IMR-90 (cell line): ENCODE data around the gene SUSD1. TPM values are rescaled to one million over a fixed set of nuclear protein-coding genes. Genes with fewer than 3 reads are reported as not detected.
"Not testable (repeated sequence)": the region's sequence is repeated elsewhere in the genome, so short reads cannot be mapped to it uniquely, and the experiment has no call there.

Experiments used
- ATAC-seq: fragments of 200-7000 bp; cut with Tn5 transposase; 2 replicates; pipeline ENCODE4 v1.9.1; 2020; ENCODE audit warnings: low read depth, mild to moderate bottlenecking, moderate library complexity
- BruUV-seq: library from RNA; stranded (reverse); fragments of 400-500 nt; replicated peaks from 2 replicates; lab custom pipeline; 2021; lab: Mats Ljungman, UMichigan
- CTCF ChIA-PET: fragments of 300-600 bp; formaldehyde crosslinking; extraction: SDS; loops from one replicate; lab custom pipeline; 2021; ENCODE audit warnings: antibody characterized with exemption; lab: Yijun Ruan, JAX
- POLR2A ChIA-PET: fragments of 300-600 bp; sonication (Branson Sonifier 250); formaldehyde crosslinking; loops from one replicate; lab custom pipeline; 2022; ENCODE audit warnings: antibody characterized with exemption; ENCODE audit not compliant: unreplicated experiment; lab: Charles Lee
- DNase-seq: peaks from one replicate; pipeline ENCODE4 v3.0.0; 2013
- H2AFZ ChIP-seq: replicated peaks from 2 replicates; pipeline ENCODE3; 2013; ENCODE audit warnings: low read length, mild to moderate bottlenecking; ENCODE audit not compliant: poor library complexity
- H2AK5ac ChIP-seq: 2 replicates; pipeline ENCODE4 v1.6.1; 2013; ENCODE audit warnings: low read depth, low read length, inconsistent platforms
- H2AK9ac ChIP-seq: replicated peaks from 2 replicates; pipeline ENCODE3; 2013; ENCODE audit warnings: mild to moderate bottlenecking, low read depth, low read length, moderate library complexity; ENCODE audit not compliant: poor library complexity
- H2BK120ac ChIP-seq: 2 replicates; pipeline ENCODE4 v1.6.1; 2013; ENCODE audit warnings: low read depth, low read length, inconsistent platforms
- H2BK15ac ChIP-seq: 3 replicates; pipeline ENCODE4 v1.6.1; 2013; ENCODE audit warnings: low read depth, low read length, inconsistent platforms
- H2BK20ac ChIP-seq: 2 replicates; pipeline ENCODE4 v1.6.1; 2013; ENCODE audit warnings: low read depth, mild to moderate bottlenecking, inconsistent platforms, low read length, moderate library complexity
- H2BK5ac ChIP-seq: 2 replicates; pipeline ENCODE4 v1.6.1; 2013; ENCODE audit warnings: mild to moderate bottlenecking, low read depth, low read length, inconsistent platforms; ENCODE audit not compliant: poor library complexity, severe bottlenecking
- H3K14ac ChIP-seq: replicated peaks from 2 replicates; pipeline ENCODE4 v1.6.1; 2013; ENCODE audit warnings: low read depth, low read length, inconsistent platforms
- H3K18ac ChIP-seq: 2 replicates; pipeline ENCODE4 v1.6.1; 2013; ENCODE audit warnings: low read depth, low read length, control low read depth
- H3K23ac ChIP-seq: 2 replicates; pipeline ENCODE4 v1.6.1; 2013; ENCODE audit warnings: low read depth, low read length, inconsistent platforms
- H3K27ac ChIP-seq: 2 replicates; pipeline ENCODE4 v1.5.1; 2013; ENCODE audit warnings: mild to moderate bottlenecking, control low read depth, low read length; ENCODE audit not compliant: insufficient read depth
- H3K27me3 ChIP-seq: 2 replicates; pipeline ENCODE4 v1.6.1; 2013; ENCODE audit warnings: low read length; ENCODE audit not compliant: control insufficient read depth, insufficient read depth
- H3K36me3 ChIP-seq: 2 replicates; pipeline ENCODE4 v1.6.1; 2013; ENCODE audit warnings: low read length, mixed read lengths; ENCODE audit not compliant: control insufficient read depth, insufficient read depth
- H3K4ac ChIP-seq: 2 replicates; pipeline ENCODE4 v1.6.1; 2013; ENCODE audit warnings: low read depth, low read length, inconsistent platforms
- H3K4me1 ChIP-seq: 2 replicates; pipeline ENCODE4 v1.6.1; 2013; ENCODE audit warnings: low read length, mixed read lengths; ENCODE audit not compliant: control insufficient read depth, insufficient read depth
- H3K4me2 ChIP-seq: 2 replicates; pipeline ENCODE4 v1.6.1; 2013; ENCODE audit warnings: low read depth, mild to moderate bottlenecking, control low read depth, low read length, moderate library complexity
- H3K4me3 ChIP-seq: 2 replicates; pipeline ENCODE4 v1.5.1; 2013; ENCODE audit warnings: low read depth, mild to moderate bottlenecking, control low read depth, low read length, moderate library complexity; ENCODE audit not compliant: insufficient read depth
- H3K56ac ChIP-seq: 2 replicates; pipeline ENCODE4 v1.6.1; 2013; ENCODE audit warnings: low read length, inconsistent platforms; ENCODE audit not compliant: insufficient read depth; ENCODE audit errors: extremely low read depth
- H3K79me1 ChIP-seq, 2 experiments: 2 replicates each; pipeline ENCODE4 v1.6.1; 2013; ENCODE audit warnings: low read length in 2 of 2, inconsistent platforms in 1 of 2, low read depth in 1 of 2
- H3K9ac ChIP-seq: 2 replicates; pipeline ENCODE4 v1.6.1; 2013; ENCODE audit warnings: low read depth, low read length, control low read depth
- H3K9me1 ChIP-seq: 2 replicates; pipeline ENCODE4 v1.6.1; 2013; ENCODE audit warnings: low read length, inconsistent platforms; ENCODE audit not compliant: insufficient read depth
- H3K9me3 ChIP-seq: 2 replicates; pipeline ENCODE4 v1.6.1; 2013; ENCODE audit warnings: low read length; ENCODE audit not compliant: control insufficient read depth, insufficient read depth
- H4K20me1 ChIP-seq: 2 replicates; pipeline ENCODE4 v1.6.1; 2013; ENCODE audit warnings: low read length, inconsistent platforms; ENCODE audit not compliant: insufficient read depth
- H4K5ac ChIP-seq: 2 replicates; pipeline ENCODE4 v1.6.1; 2013; ENCODE audit warnings: mild to moderate bottlenecking, low read depth, low read length, control low read depth
- H4K8ac ChIP-seq, 2 experiments: 2 replicates each; pipeline ENCODE4 v1.6.1; 2013; ENCODE audit warnings: low read depth in 2 of 2, low read length in 2 of 2, control low read depth in 1 of 2, inconsistent platforms in 1 of 2
- H4K91ac ChIP-seq: 2 replicates; pipeline ENCODE4 v1.6.1; 2013; ENCODE audit warnings: low read depth, low read length, inconsistent platforms; ENCODE audit not compliant: insufficient read depth
- BHLHE40 ChIP-seq: fragments of 150-350 bp; IDR thresholded peaks from 2 replicates; pipeline ENCODE4 v1.6.1; 2016; ENCODE audit warnings: mild to moderate bottlenecking, low read depth, low read length
- CEBPB ChIP-seq: IDR thresholded peaks from 2 replicates; pipeline ENCODE4 v1.6.1; 2012; ENCODE audit warnings: low read depth, low read length, improper control_type of control experiment
- CHD1 ChIP-seq: IDR thresholded peaks from 2 replicates; pipeline ENCODE4 v1.6.1; 2012; ENCODE audit warnings: low read depth, low read length, improper control_type of control experiment
- FOS ChIP-seq: fragments of 150-350 bp; IDR thresholded peaks from 2 replicates; pipeline ENCODE4 v1.6.1; 2016; ENCODE audit warnings: low read depth, low read length
- NFE2L2 ChIP-seq: fragments of 150-350 bp; IDR thresholded peaks from 2 replicates; pipeline ENCODE4 v1.6.1; 2016; ENCODE audit warnings: low read depth, mild to moderate bottlenecking, low read length
- WGBS, 2 experiments: methylation state at CpG; one replicate each; pipeline versions ENCODE4 v1.1.5 to v1.1.7; 2013; ENCODE audit warnings: missing lambda C conversion rate in 2 of 2; ENCODE audit not compliant: insufficient read length in 1 of 2; ENCODE audit errors: extremely low coverage in 2 of 2; 5-methylcytosine and 5-hydroxymethylcytosine counted together
- dilution Hi-C: fragments of 300-500 bp; cut with HindIII; formaldehyde crosslinking; loops from one replicate; pipeline ENCODE4 v1.14.3; 2018; ENCODE audit warnings: low sequenced_read_pairs; ENCODE audit not compliant: unreplicated experiment
- in situ Hi-C: fragments of 300-500 bp; cut with MboI; formaldehyde crosslinking; loops from 3 replicates; pipeline ENCODE4 v1.14.3; 2019; ENCODE audit warnings: low sequenced_read_pairs, inconsistent platforms, mixed read lengths
- intact Hi-C: fragments of 100-400 bp; cut with micrococcal nuclease; formaldehyde crosslinking; loops from 2 replicates; pipeline ENCODE4 v1.10.0; 2022
- polyA plus RNA-seq, 3 experiments: library from polyadenylated mRNA; depleted of rRNA; stranded (reverse); fragments of >200 nt; gene quantifications; 2 replicates each; pipeline ENCODE4 v1.2.3, GENCODE V29; 2012; ENCODE audit warnings: low replicate concordance in 1 of 3
- total RNA-seq: library from RNA; depleted of rRNA; stranded (reverse); fragments of >200 nt; gene quantifications from 2 replicates; pipeline ENCODE4 v1.2.3, GENCODE V29; 2012

The SUSD1 gene
- total and polyA plus RNA-seq, 2 of the 4 experiments (the other 2 are of a cell fraction) = 4.0 to 4.7 TPM

DNA sequence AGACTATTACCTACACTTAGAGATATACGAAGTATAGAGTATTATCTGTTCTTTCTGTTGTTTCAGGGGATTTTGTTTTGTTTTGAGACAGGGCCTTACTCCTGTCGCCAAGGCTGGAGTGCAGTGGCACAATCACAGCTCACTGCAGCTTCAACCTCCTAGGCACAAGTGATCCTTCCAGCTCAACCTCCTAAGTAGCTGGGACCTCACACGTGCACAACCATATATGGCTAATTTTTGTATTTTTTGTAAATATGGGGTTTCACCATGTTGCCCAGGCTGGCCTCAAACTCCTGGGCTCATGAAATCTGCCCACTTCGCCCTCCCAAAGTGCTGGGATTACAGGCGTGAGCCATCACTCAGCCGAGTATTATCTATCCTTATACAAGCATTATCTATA, 45.9 kb downstream of the SUSD1 start:
- no peak for DNase-seq
- H3K27me3 ChIP-seq = no peaks in the 10 kb centered on the region
- H3K9me1 ChIP-seq = peaks cover 6% of the 10 kb centered on the region; the same call in 1 of the 2 replicates
- H2AK9ac ChIP-seq = no peak overlapping the region
- in situ Hi-C loops = no loop called here
- H3K14ac ChIP-seq = no peak overlapping the region
- no peak for ATAC-seq
- H3K4ac ChIP-seq = no peak overlapping the region
- H2AFZ ChIP-seq = no peak overlapping the region
- H3K4me1 ChIP-seq = peaks cover 3% of the 10 kb centered on the region; the same call in 1 of the 2 replicates
- WGBS, 2 experiments = 92% methylated on average over 2 of the region's 6 CpGs; no CpG with 5 or more reads in 1 of the 2 experiments
- H3K79me1 ChIP-seq = no peaks in the 10 kb centered on the region
- H3K23ac ChIP-seq = no peak overlapping the region
- H3K9ac ChIP-seq = no peak overlapping the region
- H3K18ac ChIP-seq = no peak overlapping the region
- intact Hi-C loops = no loop called here
- H3K9me3 ChIP-seq = peaks cover 5% of the 10 kb centered on the region; the same call in 1 of the 2 replicates
- H2BK20ac ChIP-seq = no peak overlapping the region
- H4K5ac ChIP-seq = no peak overlapping the region
- H2AK5ac ChIP-seq = no peak overlapping the region
- POLR2A ChIA-PET = no interaction called here
- H3K36me3 ChIP-seq = no peaks in the 10 kb centered on the region
- H2BK15ac ChIP-seq = no peak overlapping the region
- no peak overlapping the region for H2BK120ac ChIP-seq
- BruUV-seq = no TSS peak
- H4K20me1 ChIP-seq = no peaks in the 10 kb centered on the region
- CTCF ChIA-PET = no interaction called here
- no peak overlapping the region for H3K56ac ChIP-seq
- no peak overlapping the region for H2BK5ac ChIP-seq
- no peak overlapping the region for H4K8ac ChIP-seq
- H3K27ac ChIP-seq = no peak overlapping the region
- H3K4me2 ChIP-seq = no peak overlapping the region
- no peak overlapping the region for H3K4me3 ChIP-seq
- no peak for TF ChIP-seq CEBPB
- no peak for TF ChIP-seq FOS
- no peak for TF ChIP-seq NFE2L2
- no peak for TF ChIP-seq CHD1
- TF ChIP-seq BHLHE40 = no peak
- no peak overlapping the region for H4K91ac ChIP-seq
- dilution Hi-C loops = no loop called here

DNA sequence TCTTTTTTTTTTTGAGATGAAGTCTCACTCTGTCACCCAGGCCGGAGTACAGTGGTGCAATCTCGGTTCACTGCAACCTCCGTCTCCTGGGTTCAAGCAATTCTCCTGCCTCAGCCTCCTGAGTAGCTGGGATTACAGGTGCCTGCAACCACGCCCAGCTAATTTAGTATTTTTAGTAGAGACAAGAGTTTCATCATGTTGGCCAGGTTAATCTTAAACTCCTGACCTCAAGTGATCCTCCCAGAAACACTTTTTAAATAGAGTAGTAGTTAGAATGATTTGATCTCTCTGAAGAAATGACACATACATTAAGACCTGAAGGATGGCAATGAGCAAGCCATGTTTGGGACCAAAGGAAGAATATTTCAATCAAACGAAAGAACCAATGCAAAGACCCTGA, 46.7 kb downstream of the SUSD1 start:
- H3K56ac ChIP-seq, H4K20me1 ChIP-seq, H3K79me1 ChIP-seq, BruUV-seq, H3K4me2 ChIP-seq, H3K23ac ChIP-seq, H2AK5ac ChIP-seq, H2BK120ac ChIP-seq, intact Hi-C loops, CTCF ChIA-PET, H4K91ac ChIP-seq, H2BK5ac ChIP-seq, H3K9me3 ChIP-seq, H2AFZ ChIP-seq, H3K4ac ChIP-seq, H3K4me1 ChIP-seq, POLR2A ChIA-PET, H3K14ac ChIP-seq, H3K27me3 ChIP-seq, dilution Hi-C loops, DNase-seq, H3K4me3 ChIP-seq, H2AK9ac ChIP-seq, H3K9me1 ChIP-seq, H3K18ac ChIP-seq, H4K5ac ChIP-seq, in situ Hi-C loops, H2BK15ac ChIP-seq, H4K8ac ChIP-seq, H3K27ac ChIP-seq, H3K36me3 ChIP-seq, ATAC-seq, H3K9ac ChIP-seq, H2BK20ac ChIP-seq: not testable (repeated sequence)
- WGBS, 2 experiments = 88% methylated on average over 1 of the region's 5 CpGs; no CpG with 5 or more reads in 1 of the 2 experiments
